ENCODE data around the gene HELQ. TPM values are rescaled to one million over a fixed set of nuclear protein-coding genes. Genes with fewer than 3 reads are reported as not detected.

HELQ gene
- total and polyA plus RNA-seq, 2 of the 13 experiments (the other 11 are each of a cell fraction or from before 2014, with no cell fraction given): 6.6 to 10.8 TPM

DNA sequence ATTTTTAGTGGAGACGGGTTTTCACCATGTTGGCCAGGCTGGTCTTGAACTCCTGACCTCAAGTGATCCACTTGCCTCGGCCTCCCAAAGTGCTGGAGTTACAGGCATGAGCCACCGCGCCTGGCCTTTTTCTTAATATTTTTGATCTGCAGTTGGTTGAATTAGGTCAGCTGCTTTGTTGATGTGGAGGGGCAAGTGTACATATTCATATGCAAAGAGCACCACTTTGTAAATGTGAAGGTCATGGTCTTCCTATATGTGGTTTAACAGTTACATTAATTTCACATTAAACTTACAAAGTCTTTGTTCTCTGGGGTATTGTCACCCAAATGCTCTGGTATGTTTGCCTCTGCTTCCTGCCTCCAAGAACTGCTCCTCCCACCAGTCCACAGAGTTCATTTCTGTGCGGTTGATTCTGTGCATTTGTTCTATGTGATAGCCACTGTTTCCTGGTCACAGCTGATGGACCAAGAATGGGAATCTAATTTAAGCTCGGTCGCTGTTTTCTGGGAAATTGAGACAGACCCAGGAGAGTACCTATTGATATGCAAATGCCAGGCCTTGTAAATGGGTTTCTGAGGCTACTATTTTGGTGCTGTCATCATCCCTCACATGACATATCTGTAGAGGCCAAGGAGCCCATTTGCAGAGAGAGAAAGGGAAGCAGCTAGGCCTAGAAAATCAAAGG lies 94.1 kb downstream of the HELQ start (continued):
- TF ChIP-seq XRCC5 (optimal IDR thresholded peaks at IDR 0.05; ENCODE audit: low read length) (no peak), ZNF558 (CRISPR knock-in tag; IDR thresholded peaks at IDR 0.05; ENCODE audit: borderline replicate concordance) (no peak), ZZZ3 (CRISPR knock-in tag; IDR thresholded peaks at IDR 0.05; ENCODE audit: borderline replicate concordance) (no peak), ZNF331 (CRISPR knock-in tag; IDR thresholded peaks at IDR 0.05) (0 out of 2 replicates have a peak, but pooled peaks have one; percentile 9), MEIS2 (CRISPR knock-in tag; IDR thresholded peaks at IDR 0.05) (peak; percentile 34; the same call in 1 of the 2 replicates), HNRNPH1 (optimal IDR thresholded peaks at IDR 0.05; ENCODE audit: low read depth, low read length) (no peak), MAZ (IDR thresholded peaks at IDR 0.05; ENCODE audit: borderline replicate concordance, low read depth, low read length) (no peak), MAZ (CRISPR knock-in tag; IDR thresholded peaks at IDR 0.05; ENCODE audit: low read depth) (no peak), DR1 (CRISPR knock-in tag; IDR thresholded peaks at IDR 0.05) (no peak), SRSF9 (IDR thresholded peaks at IDR 0.05; ENCODE audit: borderline replicate concordance, insufficient read depth, low read depth, low read length, poor library complexity, severe bottlenecking) (no peak), ZNF775 (CRISPR knock-in tag; IDR thresholded peaks at IDR 0.05; ENCODE audit: borderline replicate concordance) (no peak), ZNF34 (CRISPR knock-in tag; IDR thresholded peaks at IDR 0.05; ENCODE audit: borderline replicate concordance) (no peak), KAT2B (IDR thresholded peaks at IDR 0.05; ENCODE audit: borderline replicate concordance, low read depth, low read length) (no peak), GZF1 (CRISPR knock-in tag; IDR thresholded peaks at IDR 0.05) (no peak), HNRNPUL1 (IDR thresholded peaks at IDR 0.05; ENCODE audit: low read depth, low read length) (no peak), ZNF121 (CRISPR knock-in tag; IDR thresholded peaks at IDR 0.05) (no peak), SMARCE1 (IDR thresholded peaks at IDR 0.05; ENCODE audit: borderline replicate concordance) (no peak), RBFOX2 (IDR thresholded peaks at IDR 0.05; ENCODE audit: low read depth, low read length) (no peak)
- TF ChIP-seq, protein P1, sequence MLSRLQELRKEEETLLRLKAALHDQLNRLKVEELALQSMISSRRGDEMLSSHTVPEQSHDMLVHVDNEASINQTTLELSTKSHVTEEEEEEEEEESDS (CRISPR knock-in tag; IDR thresholded peaks at IDR 0.05; ENCODE audit: borderline replicate concordance): no peak
- TF ChIP-seq, protein P2, sequence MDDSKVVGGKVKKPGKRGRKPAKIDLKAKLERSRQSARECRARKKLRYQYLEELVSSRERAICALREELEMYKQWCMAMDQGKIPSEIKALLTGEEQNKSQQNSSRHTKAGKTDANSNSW (CRISPR knock-in tag; IDR thresholded peaks at IDR 0.05; ENCODE audit: borderline replicate concordance): no peak
- TF ChIP-seq, protein P3, sequence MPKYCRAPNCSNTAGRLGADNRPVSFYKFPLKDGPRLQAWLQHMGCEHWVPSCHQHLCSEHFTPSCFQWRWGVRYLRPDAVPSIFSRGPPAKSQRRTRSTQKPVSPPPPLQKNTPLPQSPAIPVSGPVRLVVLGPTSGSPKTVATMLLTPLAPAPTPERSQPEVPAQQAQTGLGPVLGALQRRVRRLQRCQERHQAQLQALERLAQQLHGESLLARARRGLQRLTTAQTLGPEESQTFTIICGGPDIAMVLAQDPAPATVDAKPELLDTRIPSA (CRISPR knock-in tag; IDR thresholded peaks at IDR 0.05; ENCODE audit: borderline replicate concordance): no peak
- TF ChIP-seq, protein P4, sequence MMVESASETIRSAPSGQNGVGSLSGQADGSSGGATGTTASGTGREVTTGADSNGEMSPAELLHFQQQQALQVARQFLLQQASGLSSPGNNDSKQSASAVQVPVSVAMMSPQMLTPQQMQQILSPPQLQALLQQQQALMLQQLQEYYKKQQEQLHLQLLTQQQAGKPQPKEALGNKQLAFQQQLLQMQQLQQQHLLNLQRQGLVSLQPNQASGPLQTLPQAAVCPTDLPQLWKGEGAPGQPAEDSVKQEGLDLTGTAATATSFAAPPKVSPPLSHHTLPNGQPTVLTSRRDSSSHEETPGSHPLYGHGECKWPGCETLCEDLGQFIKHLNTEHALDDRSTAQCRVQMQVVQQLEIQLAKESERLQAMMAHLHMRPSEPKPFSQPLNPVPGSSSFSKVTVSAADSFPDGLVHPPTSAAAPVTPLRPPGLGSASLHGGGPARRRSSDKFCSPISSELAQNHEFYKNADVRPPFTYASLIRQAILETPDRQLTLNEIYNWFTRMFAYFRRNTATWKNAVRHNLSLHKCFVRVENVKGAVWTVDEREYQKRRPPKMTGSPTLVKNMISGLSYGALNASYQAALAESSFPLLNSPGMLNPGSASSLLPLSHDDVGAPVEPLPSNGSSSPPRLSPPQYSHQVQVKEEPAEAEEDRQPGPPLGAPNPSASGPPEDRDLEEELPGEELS (CRISPR knock-in tag; IDR thresholded peaks at IDR 0.05): peak; percentile 70
- TF ChIP-seq, protein P5, sequence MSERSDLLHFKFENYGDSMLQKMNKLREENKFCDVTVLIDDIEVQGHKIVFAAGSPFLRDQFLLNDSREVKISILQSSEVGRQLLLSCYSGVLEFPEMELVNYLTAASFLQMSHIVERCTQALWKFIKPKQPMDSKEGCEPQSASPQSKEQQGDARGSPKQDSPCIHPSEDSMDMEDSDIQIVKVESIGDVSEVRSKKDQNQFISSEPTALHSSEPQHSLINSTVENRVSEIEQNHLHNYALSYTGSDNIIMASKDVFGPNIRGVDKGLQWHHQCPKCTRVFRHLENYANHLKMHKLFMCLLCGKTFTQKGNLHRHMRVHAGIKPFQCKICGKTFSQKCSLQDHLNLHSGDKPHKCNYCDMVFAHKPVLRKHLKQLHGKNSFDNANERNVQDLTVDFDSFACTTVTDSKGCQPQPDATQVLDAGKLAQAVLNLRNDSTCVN (CRISPR knock-in tag; IDR thresholded peaks at IDR 0.05; ENCODE audit: borderline replicate concordance): no peak
- TF ChIP-seq, protein P6, sequence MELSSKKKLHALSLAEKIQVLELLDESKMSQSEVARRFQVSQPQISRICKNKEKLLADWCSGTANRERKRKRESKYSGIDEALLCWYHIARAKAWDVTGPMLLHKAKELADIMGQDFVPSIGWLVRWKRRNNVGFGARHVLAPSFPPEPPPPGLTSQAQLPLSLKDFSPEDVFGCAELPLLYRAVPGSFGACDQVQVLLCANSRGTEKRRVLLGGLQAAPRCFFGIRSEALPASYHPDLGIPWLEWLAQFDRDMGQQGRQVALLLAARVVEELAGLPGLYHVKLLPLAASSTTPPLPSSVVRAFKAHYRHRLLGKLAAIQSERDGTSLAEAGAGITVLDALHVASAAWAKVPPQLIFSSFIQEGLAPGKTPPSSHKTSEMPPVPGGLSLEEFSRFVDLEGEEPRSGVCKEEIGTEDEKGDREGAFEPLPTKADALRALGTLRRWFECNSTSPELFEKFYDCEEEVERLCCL (CRISPR knock-in tag; IDR thresholded peaks at IDR 0.05; ENCODE audit: borderline replicate concordance): no peak
